Islet of Langerhans (tissue), 1 donor: Measurements from ENCODE around the gene CSF1R.
A peak's percentile ranks its signal among the peaks of the same experiment; 100 is the strongest.

Experiments
- FAIRE-seq: peaks from one replicate; lab custom pipeline; 2011; peaks lifted over from hg19 to GRCh38; lab: Jason Lieb, UNC

Gene CSF1R

DNA sequence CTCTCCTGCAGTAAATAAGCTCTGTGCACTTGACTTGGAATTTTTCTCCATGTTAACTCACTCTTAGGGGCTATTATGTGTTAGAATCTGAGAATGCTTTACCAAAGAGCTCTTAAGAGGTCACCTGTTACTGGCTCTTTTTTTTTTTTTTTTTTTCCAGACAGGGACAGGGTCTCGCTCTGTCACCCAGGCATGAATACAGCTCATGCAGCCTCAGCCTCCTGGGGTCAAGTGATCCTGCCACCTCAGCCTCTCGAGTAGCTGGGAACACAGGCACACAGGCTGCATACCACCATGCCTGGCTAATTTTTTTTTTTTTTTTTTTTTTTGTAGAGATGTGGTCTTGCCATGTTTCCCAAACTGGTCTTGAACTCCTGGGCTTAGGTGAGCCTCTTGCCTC is 63.7 kb downstream of the CSF1R start:
- no peak for FAIRE-seq

DNA sequence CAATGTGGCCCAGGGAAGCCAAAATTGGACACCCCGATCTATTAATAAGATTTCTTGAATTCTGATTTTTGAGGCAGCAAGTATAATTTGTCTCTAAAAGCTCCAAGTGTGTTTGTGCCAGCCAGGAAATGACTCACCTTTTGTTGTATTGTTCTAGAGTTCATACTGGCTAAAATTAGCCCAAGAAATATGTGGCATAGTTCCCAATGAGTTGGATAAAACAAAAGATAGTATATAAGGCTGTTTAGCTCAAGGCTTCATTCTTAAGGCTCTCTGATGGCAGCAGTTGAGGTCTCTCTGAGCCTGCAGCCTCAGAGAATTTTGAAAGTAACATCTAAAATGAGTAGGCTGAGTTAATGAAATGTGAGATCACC is 64.2 kb downstream of the CSF1R start:
- no peak for FAIRE-seq

- no peak for FAIRE-seq
Observed at GRCh38 chr5:150021491-150022157, 64.7 kb downstream of the CSF1R start.

DNA sequence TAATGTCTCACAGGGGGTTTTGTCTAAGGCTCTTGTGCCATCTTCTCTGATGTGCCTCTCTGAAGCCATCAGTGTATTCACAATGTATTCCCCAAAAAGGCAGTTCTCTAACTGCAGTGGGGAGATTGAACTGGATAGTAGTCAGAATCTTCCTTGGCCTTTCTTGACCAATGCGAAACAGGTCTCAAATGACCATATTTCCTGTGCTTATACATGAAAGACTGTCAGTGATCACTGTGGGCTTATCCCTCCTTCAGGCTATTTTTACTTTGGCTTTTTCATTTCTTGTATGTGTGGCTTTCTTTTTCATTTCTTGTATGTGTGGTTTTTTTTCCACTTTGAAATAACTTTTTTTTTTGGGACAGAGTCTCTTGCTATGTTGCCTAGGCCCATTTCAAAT is 66.1 kb downstream of the CSF1R start:
- no peak for FAIRE-seq

GRCh38 chr5:150017226-150018005 is 68.9 kb downstream of the CSF1R start:
- FAIRE-seq, result peak; percentile 97

- peak; percentile 33 for FAIRE-seq
Observed at GRCh38 chr5:150016537-150016936, 69.8 kb downstream of the CSF1R start.

DNA sequence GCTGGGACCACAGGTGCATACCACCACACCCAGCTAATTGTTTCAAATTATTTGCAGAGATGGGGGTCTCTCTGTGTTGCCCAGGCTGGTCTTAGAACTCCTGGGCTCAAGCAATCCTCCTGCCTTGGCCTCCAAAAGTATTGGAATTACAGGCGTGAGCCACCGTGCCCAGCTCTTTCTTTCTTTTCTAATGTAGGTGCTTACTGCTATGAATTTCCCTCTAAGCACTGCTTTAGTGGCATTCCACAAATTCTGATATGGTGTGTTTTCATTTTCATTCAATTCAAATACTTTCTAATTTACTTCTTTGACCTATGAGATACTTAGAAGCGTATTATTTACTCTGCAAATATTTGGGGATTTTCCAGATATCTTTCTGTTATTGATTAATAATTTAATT is 70.9 kb downstream of the CSF1R start:
- no peak for FAIRE-seq

DNA sequence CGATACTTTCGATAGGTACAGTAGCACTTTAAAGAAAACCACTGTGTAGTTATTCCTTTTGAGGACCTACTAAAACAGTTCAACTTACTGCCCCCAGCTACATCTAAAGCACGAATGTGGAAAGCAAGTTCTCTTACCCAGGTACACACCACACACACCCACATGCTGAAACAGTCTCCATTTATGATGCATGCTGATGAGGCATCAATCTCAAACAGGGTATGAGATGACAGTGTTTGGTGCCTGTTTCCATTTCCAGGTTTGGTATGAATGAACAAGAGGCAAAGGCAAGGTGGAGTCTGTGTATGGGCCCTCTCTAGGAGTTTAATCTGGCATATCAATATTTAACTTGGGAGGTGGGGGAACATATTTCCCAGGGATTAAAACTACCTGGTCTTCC is 71.9 kb downstream of the CSF1R start:
- no peak for FAIRE-seq

GRCh38 chr5:150013931-150014330 is 72.4 kb downstream of the CSF1R start:
- FAIRE-seq, result no peak

- FAIRE-seq, result no peak
Observed at GRCh38 chr5:150009671-150010387, 76.5 kb downstream of the CSF1R start.

GRCh38 chr5:150007050-150007449 is 79.3 kb downstream of the CSF1R start:
- no peak for FAIRE-seq

DNA sequence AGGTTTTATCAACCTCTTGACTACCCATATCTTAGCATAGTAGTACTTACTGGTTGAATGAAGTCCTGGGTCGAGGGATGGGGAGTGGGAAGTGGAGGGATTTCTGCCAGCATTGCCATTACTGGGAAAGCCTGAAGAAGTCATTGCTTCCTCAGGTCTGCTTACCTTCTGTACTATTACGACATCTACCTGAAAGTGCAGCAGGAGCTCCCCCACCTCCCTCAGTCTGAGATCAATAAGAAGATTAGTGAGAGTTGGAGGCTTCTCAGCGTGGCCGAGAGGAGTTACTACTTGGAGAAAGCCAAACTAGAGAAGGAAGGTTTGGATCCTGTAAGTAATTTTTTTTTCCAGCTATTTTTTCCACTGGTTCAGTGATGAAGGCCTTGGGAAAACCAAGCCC is 80.0 kb downstream of the CSF1R start:
- no peak for FAIRE-seq
